HEK293 (cell line): Measurements from ENCODE around the gene MFAP3.

Experiments used
- KLF8 ChIP-seq: fragments of 450-650 bp; formaldehyde crosslinking; IDR thresholded peaks from 2 replicates; pipeline ENCODE4 v1.5.1; 2016; ENCODE audit warnings: missing biosample characterization, missing genetic modification characterization
- MEIS1 ChIP-seq: sonication (generic); formaldehyde crosslinking; IDR thresholded peaks from 2 replicates; pipeline ENCODE4 v1.8.1; 2022; ENCODE audit warnings: missing genetic modification reagents, mild to moderate bottlenecking, borderline replicate concordance
- MYNN ChIP-seq: fragments of 450-650 bp; formaldehyde crosslinking; IDR thresholded peaks from 2 replicates; pipeline ENCODE4 v1.5.1; 2016; ENCODE audit warnings: missing biosample characterization, missing genetic modification characterization, borderline replicate concordance
- PRDM1 ChIP-seq: fragments of 450-650 bp; formaldehyde crosslinking; IDR thresholded peaks from 2 replicates; pipeline ENCODE4; 2016; ENCODE audit warnings: missing biosample characterization, missing genetic modification characterization
- SP2 ChIP-seq: fragments of 450-650 bp; formaldehyde crosslinking; IDR thresholded peaks from 2 replicates; pipeline ENCODE4 v1.5.1; 2016; ENCODE audit warnings: missing biosample characterization, missing genetic modification characterization
- TSHZ1 ChIP-seq: fragments of 450-650 bp; formaldehyde crosslinking; IDR thresholded peaks from 2 replicates; pipeline ENCODE4 v1.5.1; 2016; ENCODE audit warnings: missing biosample characterization, missing genetic modification characterization, borderline replicate concordance
- ZNF214 ChIP-seq: fragments of 450-650 bp; formaldehyde crosslinking; IDR thresholded peaks from 2 replicates; pipeline ENCODE4 v1.5.1; 2017; ENCODE audit warnings: missing biosample characterization, mild to moderate bottlenecking, missing genetic modification characterization, borderline replicate concordance
- ZNF24 ChIP-seq: fragments of 450-650 bp; formaldehyde crosslinking; IDR thresholded peaks from 2 replicates; pipeline ENCODE4 v1.5.1; 2016; ENCODE audit warnings: missing biosample characterization, missing genetic modification characterization
- ZNF248 ChIP-seq: fragments of 450-650 bp; formaldehyde crosslinking; IDR thresholded peaks from 2 replicates; pipeline ENCODE4 v1.5.1; 2017; ENCODE audit warnings: missing biosample characterization, missing genetic modification characterization
- ZNF274 ChIP-seq, 2 experiments: fragments of 200-500 bp in 1 of 2; fragments of 450-650 bp in 1 of 2; sonication (Bioruptor generic) in 1 of 2; formaldehyde crosslinking in 1 of 2; IDR thresholded peaks; 2 replicates each; pipeline versions ENCODE4 v1.5.1 to v1.6.1; 2014 to 2016; ENCODE audit warnings: borderline replicate concordance in 1 of 2, inconsistent platforms in 1 of 2, low read length in 1 of 2, missing biosample characterization in 1 of 2, missing genetic modification characterization in 1 of 2
- ZNF280C ChIP-seq: fragments of 450-650 bp; formaldehyde crosslinking; IDR thresholded peaks from 2 replicates; pipeline ENCODE4 v1.5.1; 2016; ENCODE audit warnings: missing biosample characterization, missing genetic modification characterization
- ZNF362 ChIP-seq: fragments of 450-650 bp; formaldehyde crosslinking; IDR thresholded peaks from 2 replicates; pipeline ENCODE4 v1.5.1; 2016; ENCODE audit warnings: missing biosample characterization, missing genetic modification characterization
- ZNF394 ChIP-seq: fragments of 450-650 bp; formaldehyde crosslinking; IDR thresholded peaks from 2 replicates; pipeline ENCODE4 v1.5.1; 2016; ENCODE audit warnings: missing biosample characterization, missing genetic modification characterization, mild to moderate bottlenecking, moderate library complexity, borderline replicate concordance
- ZNF449 ChIP-seq: fragments of 450-650 bp; formaldehyde crosslinking; IDR thresholded peaks from 2 replicates; pipeline ENCODE4 v1.5.1; 2017; ENCODE audit warnings: missing biosample characterization, mild to moderate bottlenecking, missing genetic modification characterization, moderate library complexity
- ZNF560 ChIP-seq: fragments of 450-650 bp; formaldehyde crosslinking; IDR thresholded peaks from 2 replicates; pipeline ENCODE4 v1.5.1; 2017; ENCODE audit warnings: missing biosample characterization, missing genetic modification characterization, borderline replicate concordance
- ZNF561 ChIP-seq: fragments of 450-650 bp; IDR thresholded peaks from 2 replicates; pipeline ENCODE4 v1.5.1; 2018; ENCODE audit warnings: missing biosample characterization, missing genetic modification characterization, borderline replicate concordance
- ZNF629 ChIP-seq: fragments of 450-650 bp; formaldehyde crosslinking; IDR thresholded peaks from 2 replicates; pipeline ENCODE4 v1.5.1; 2017; ENCODE audit warnings: missing biosample characterization, missing genetic modification characterization
- ZNF677 ChIP-seq: fragments of 450-650 bp; IDR thresholded peaks from 2 replicates; pipeline ENCODE4 v1.5.0; 2018; ENCODE audit warnings: missing biosample characterization, mild to moderate bottlenecking, missing genetic modification characterization, moderate library complexity
- ZNF776 ChIP-seq: fragments of 450-650 bp; formaldehyde crosslinking; IDR thresholded peaks from 2 replicates; pipeline ENCODE4 v1.5.0; 2017; ENCODE audit warnings: missing biosample characterization, missing genetic modification characterization, borderline replicate concordance
- ZNF777 ChIP-seq: fragments of 450-650 bp; formaldehyde crosslinking; IDR thresholded peaks from 2 replicates; pipeline ENCODE4 v1.5.1; 2017; ENCODE audit warnings: missing biosample characterization, missing genetic modification characterization, borderline replicate concordance
- ZNF791 ChIP-seq: fragments of 450-650 bp; formaldehyde crosslinking; IDR thresholded peaks from 2 replicates; pipeline ENCODE4 v1.5.1; 2016; ENCODE audit warnings: missing biosample characterization, missing genetic modification characterization
- TF ChIP-seq, protein P1 (sequence below): fragments of 450-650 bp; formaldehyde crosslinking; IDR thresholded peaks from 2 replicates; pipeline ENCODE4 v1.5.1; 2017; ENCODE audit warnings: missing biosample characterization, missing genetic modification characterization
- TF ChIP-seq, protein P2 (sequence below): fragments of 450-650 bp; formaldehyde crosslinking; IDR thresholded peaks from 2 replicates; pipeline ENCODE4 v1.5.1; 2016; ENCODE audit warnings: missing biosample characterization, missing genetic modification characterization

Gene MFAP3

DNA sequence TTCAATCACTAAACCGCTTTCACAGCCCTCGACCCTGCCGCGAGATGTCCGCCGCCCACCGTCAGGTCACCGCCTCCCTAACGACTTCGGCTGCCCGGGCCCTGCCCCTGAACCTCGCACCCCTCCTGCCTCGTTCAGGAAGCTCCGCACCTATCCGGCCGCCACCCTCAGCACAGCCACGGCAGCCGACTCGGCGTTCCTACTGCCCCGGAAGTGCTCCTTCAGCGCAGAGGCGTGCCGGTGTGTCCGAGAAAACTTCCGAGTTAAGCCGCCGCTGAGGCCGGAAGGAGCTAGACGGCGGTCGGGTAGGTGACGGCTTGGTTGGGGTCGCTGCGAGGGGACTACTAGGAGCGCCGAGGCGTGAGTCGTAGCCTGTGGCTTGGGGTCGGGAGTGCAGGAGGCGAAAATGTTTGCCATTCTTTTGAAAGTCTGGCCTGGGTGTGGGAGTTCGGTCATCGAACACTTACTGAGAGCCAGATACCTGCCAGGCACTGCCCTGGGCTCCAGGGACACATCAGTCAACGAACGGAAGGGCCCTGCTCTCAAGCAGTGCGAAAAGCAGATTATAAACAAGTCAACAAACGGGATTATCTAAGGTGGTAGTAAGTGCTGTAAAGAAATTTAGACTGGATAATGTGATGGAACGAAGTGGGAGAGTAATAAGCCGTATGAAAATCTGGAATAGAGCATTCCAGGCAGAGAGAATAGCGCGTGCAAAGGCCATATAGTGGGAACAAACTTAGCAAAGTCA, at the start of gene MFAP3, which contains the start of gene FAM114A2 (continued):
- TF ChIP-seq TSHZ1 (tag by site-specific recombination) (0 out of 2 replicates have a peak, but pooled peaks have one; percentile 6), ZNF362 (tag by site-specific recombination) (no peak), MYNN (tag by site-specific recombination) (no peak), ZNF629 (tag by site-specific recombination) (peak; percentile 79), ZNF394 (tag by site-specific recombination) (peak; percentile 38; the same call in 1 of the 2 replicates), ZNF280C (no peak), ZNF24 (tag by site-specific recombination) (peak; percentile 71), ZNF274 (IDR thresholded peaks at IDR 0.05; ENCODE audit: low read length) (no peak), ZNF274 (tag by site-specific recombination; IDR thresholded peaks at IDR 0.05; ENCODE audit: borderline replicate concordance) (no peak), KLF8 (tag by site-specific recombination) (peak; percentile 86), ZNF777 (tag by site-specific recombination) (no peak), ZNF776 (no peak), MEIS1 (CRISPR knock-in tag) (no peak), ZNF214 (tag by site-specific recombination) (no peak), ZNF561 (tag by site-specific recombination) (peak; percentile 31; the same call in 1 of the 2 replicates), PRDM1 (no peak), ZNF791 (no peak), ZNF449 (tag by site-specific recombination) (no peak), ZNF677 (tag by site-specific recombination) (no peak), ZNF560 (no peak), ZNF248 (tag by site-specific recombination) (no peak), SP2 (tag by site-specific recombination) (peak; percentile 98)
- TF ChIP-seq, protein P1, sequence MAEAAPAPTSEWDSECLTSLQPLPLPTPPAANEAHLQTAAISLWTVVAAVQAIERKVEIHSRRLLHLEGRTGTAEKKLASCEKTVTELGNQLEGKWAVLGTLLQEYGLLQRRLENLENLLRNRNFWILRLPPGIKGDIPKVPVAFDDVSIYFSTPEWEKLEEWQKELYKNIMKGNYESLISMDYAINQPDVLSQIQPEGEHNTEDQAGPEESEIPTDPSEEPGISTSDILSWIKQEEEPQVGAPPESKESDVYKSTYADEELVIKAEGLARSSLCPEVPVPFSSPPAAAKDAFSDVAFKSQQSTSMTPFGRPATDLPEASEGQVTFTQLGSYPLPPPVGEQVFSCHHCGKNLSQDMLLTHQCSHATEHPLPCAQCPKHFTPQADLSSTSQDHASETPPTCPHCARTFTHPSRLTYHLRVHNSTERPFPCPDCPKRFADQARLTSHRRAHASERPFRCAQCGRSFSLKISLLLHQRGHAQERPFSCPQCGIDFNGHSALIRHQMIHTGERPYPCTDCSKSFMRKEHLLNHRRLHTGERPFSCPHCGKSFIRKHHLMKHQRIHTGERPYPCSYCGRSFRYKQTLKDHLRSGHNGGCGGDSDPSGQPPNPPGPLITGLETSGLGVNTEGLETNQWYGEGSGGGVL (tag by site-specific recombination) = 0 out of 2 replicates have a peak, but pooled peaks have one; percentile 46
- TF ChIP-seq, protein P2, sequence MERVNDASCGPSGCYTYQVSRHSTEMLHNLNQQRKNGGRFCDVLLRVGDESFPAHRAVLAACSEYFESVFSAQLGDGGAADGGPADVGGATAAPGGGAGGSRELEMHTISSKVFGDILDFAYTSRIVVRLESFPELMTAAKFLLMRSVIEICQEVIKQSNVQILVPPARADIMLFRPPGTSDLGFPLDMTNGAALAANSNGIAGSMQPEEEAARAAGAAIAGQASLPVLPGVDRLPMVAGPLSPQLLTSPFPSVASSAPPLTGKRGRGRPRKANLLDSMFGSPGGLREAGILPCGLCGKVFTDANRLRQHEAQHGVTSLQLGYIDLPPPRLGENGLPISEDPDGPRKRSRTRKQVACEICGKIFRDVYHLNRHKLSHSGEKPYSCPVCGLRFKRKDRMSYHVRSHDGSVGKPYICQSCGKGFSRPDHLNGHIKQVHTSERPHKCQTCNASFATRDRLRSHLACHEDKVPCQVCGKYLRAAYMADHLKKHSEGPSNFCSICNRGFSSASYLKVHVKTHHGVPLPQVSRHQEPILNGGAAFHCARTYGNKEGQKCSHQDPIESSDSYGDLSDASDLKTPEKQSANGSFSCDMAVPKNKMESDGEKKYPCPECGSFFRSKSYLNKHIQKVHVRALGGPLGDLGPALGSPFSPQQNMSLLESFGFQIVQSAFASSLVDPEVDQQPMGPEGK (tag by site-specific recombination) = peak; percentile 83; the same call in 1 of the 2 replicates
